Activated CD8-positive, alpha-beta memory T cell treated with anti-CD3 and anti-CD28 coated beads, Interleukin-2, amount 50 U/mL, for 24 hours (primary cell): ENCODE results near the gene LRP5.
"Not testable (repeated sequence)": the region's sequence is repeated elsewhere in the genome, so short reads cannot be mapped to it uniquely, and the experiment has no call there.

Experiments
- DNase-seq: peaks from one replicate; pipeline ENCODE4 v3.0.0-alpha.2; 2020; ENCODE audit errors: extremely low read depth

Gene LRP5

GRCh38 chr11:68392822-68393221, 80.4 kb downstream of the LRP5 start:
- no peak for DNase-seq

DNA sequence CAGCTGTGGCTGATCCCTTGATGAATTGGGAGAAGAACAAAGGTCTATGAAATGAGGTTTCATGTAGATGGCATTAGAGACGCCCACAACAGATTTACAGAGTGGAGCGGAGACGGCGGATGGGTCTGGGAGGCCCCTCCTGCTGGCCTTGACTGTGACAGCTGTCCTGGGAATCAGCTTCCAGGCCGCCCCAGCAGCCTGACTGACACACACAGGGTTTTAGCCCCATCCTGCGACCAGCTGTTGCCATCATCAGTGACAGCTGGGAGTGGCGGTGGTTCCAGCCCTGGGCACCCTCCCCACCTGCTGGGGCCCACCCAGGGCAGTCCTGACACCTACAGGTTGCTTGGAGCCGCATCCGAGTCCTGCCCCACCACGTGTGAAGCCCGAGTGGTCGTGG, 84.1 kb downstream of the LRP5 start:
- no peak for DNase-seq

GRCh38 chr11:68397256-68397655, 84.9 kb downstream of the LRP5 start:
- no peak for DNase-seq

DNA sequence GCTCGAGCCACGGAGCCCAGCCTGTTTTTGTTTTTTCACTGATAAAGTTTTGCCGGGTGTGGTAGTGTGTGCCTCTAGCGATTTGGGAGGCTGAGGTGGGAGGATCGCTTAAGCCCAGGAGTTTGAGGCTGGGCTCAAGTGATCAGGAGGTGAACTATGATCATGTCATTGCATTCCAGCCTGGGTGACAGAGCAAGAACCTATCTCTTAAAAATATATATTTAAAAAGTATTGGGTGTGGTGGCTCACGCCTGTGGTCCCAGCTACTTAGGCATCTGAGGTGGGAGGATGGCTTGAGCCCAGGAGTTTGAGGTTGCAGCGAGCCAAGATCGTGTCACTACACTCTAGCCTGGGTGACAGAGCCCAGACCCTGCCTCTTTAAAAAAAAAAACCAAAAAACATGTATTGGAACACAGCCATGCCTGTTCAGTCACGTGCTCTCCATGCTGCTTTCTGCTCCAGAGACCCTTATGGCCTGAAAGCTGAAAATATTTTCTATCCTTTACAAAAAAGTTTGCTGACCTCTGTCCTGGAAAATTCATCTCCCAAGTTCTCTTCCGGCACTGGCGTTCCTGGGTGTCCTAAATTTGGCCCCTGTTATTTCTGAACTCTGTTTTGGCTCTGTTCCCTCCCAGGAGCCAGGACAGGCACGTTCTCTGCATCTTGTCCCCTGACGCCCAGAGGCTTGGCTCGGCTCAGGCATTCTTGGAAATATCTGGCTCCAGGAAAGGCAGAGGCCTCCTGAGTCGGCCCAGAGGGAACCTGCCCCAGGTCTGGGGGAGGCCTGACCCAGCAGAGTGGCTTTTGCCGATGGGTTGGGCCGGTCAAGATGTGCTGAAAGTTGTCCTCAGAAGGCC, 86.8 kb downstream of the LRP5 start:
- DNase-seq, result no peak

GRCh38 chr11:68399916-68400315, 87.5 kb downstream of the LRP5 start:
- DNase-seq, result no peak

DNA sequence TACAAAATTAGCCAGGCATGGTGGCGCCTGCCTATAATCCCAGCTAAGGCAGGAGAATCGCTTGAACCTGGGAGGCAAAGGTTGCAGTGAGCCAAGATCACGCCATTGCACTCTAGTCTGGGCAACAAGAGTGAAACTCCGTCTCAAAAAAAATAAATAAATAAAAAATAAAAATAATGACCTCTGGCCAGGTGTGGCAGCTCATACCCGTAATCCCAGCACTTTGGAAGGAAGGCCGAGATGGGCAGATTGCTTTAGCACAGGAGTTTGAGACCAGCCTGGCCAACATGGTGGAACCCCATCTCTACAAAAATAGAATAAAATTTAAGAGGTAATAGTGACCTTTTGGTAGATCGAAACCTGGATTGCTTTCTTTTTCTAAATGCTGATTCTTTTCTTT, 88.2 kb downstream of the LRP5 start:
- not testable (repeated sequence) for DNase-seq

- no peak for DNase-seq
Measured at GRCh38 chr11:68401856-68402255, 89.5 kb downstream of the LRP5 start.

DNA sequence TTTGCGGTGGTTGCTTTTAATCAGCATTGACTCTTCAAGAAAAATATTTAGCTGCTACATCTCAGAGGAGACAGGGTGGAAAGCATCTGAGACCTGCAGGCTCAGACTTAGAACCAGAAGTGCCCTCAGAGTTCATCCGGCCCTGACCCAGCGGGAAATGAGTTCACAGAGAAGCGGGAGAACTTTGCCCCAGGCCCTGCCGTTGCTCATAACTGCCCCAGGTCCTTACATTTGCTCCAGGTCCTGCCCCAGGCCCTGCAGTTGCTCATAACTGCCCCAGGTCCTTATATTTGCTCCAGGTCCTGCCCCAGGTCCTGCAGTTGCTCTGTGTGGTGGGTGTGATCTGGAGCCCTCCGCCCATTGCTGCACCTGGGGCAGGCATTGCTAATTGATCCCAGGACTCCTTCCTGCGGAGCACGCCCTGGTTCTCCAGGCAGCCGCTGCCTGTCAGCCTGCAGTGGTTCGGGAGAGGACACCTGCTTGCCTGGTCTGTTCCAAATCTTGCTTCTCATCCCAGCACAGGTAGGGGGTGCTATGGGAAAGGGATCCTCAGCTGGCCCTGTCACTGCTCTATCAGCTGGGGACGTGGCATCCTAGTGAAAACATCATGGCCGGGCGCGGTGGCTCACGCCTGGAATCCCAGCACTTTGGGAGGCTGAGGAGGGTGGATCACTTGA, 90.1 kb downstream of the LRP5 start:
- DNase-seq, result no peak

DNA sequence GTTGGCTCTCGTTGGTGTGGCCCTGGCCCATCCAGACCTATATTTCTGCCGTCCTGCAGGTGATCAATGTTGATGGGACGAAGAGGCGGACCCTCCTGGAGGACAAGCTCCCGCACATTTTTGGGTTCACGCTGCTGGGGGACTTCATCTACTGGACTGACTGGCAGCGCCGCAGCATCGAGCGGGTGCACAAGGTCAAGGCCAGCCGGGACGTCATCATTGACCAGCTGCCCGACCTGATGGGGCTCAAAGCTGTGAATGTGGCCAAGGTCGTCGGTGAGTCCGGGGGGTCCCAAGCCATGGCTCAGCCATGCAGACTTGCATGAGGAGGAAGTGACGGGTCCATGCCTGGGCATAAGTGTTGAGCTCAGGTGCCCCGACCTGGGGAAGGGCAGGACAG, 91.0 kb downstream of the LRP5 start:
- DNase-seq, result no peak

GRCh38 chr11:68403831-68404230, 91.4 kb downstream of the LRP5 start:
- no peak for DNase-seq

DNA sequence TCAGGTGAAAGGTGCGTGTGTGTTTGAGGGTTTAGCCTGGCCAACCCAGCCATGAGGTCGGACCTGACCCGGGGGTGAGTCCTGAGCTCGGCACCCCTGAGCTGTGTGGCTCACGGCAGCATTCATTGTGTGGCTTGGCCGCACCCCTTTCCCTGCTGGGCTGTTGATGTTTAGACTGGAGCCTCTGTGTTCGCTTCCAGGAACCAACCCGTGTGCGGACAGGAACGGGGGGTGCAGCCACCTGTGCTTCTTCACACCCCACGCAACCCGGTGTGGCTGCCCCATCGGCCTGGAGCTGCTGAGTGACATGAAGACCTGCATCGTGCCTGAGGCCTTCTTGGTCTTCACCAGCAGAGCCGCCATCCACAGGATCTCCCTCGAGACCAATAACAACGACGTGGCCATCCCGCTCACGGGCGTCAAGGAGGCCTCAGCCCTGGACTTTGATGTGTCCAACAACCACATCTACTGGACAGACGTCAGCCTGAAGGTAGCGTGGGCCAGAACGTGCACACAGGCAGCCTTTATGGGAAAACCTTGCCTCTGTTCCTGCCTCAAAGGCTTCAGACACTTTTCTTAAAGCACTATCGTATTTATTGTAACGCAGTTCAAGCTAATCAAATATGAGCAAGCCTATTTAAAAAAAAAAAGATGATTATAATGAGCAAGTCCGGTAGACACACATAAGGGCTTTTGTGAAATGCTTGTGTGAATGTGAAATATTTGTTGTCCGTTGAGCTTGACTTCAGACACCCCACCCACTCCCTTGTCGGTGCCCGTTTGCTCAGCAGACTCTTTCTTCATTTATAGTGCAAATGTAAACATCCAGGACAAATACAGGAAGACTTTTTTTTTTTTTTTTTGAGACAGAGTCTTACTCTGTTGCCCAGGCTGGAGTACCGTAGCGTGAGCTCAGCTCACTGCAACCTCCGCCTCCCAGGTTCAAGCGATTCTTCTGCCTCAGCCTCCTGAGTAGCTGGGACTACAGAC, 94.2 kb downstream of the LRP5 start:
- no peak for DNase-seq

- no peak for DNase-seq
Measured at GRCh38 chr11:68408512-68408911, 96.1 kb downstream of the LRP5 start.

GRCh38 chr11:68409748-68410344, 97.5 kb downstream of the LRP5 start:
- DNase-seq, result no peak

DNA sequence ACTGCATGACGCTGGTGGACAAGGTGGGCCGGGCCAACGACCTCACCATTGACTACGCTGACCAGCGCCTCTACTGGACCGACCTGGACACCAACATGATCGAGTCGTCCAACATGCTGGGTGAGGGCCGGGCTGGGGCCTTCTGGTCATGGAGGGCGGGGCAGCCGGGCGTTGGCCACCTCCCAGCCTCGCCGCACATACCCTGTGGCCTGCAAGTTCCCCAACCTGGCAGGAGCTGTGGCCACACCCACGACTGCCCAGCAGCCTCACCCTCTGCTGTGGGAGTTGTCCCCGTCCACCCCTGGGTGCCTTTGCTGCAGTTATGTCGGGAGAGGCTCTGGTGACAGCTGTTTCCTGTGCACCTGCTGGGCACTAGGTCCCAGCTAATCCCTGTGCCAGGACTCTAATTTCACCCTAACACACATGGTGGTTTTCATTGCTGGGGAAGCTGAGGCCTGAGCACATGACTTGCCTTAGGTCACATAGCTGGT, 99.2 kb downstream of the LRP5 start:
- DNase-seq, result no peak

DNA sequence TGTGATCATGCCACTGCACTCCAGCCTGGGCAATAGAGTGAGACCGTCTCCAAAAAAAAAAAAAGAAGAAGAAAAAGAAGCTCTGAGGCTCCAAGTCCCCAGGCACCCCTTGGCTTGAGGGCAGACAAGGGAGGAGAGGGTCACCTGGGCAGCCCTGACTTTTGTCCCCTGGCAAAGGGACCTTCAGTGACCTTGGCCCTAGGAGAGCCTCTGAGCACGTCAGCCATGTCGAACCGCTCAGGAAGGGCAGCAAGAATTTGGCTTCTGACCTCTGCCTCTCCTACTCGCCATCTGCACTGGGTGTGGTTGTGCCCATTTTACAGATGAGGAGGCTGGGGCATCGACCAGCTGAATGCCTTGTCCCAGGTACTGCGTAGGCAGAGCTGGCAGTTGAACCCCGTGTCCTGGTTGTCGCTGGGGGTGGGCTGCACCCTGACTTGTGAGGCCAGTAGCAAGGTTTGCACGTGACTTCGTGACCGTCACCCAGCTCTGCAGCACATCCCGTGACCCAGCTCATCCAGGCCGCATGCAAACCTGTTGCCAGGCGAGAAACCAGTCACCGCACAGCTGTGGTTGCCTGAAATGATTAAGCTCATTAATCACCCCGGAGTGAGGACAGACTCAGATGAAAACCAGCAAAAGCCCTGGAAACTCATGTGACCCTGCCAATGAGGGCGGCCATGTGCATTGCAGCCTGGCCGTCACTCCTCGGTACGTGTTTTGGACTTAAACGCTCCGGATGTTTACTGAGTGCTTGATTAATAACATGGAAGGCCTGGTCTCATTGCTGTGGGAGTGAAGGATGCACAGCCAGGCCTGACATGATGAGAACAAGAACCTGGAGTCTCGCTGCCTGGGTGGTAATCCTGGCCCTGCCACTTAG, 100.4 kb downstream of the LRP5 start:
- no peak for DNase-seq

GRCh38 chr11:68413591-68413999, 101.2 kb downstream of the LRP5 start:
- no peak for DNase-seq

- DNase-seq, result no peak
Measured at GRCh38 chr11:68414496-68415221, 102.3 kb downstream of the LRP5 start.

- no peak for DNase-seq
Measured at GRCh38 chr11:68416070-68416578, 103.7 kb downstream of the LRP5 start.

- DNase-seq, result no peak
Measured at GRCh38 chr11:68418648-68419047, 106.3 kb downstream of the LRP5 start.

GRCh38 chr11:68420171-68420570, 107.8 kb downstream of the LRP5 start:
- no peak for DNase-seq
